Measurements from ENCODE around the gene HIGD1A. TPM values are rescaled to one million over a fixed set of nuclear protein-coding genes. Genes with fewer than 3 reads are reported as not detected.

The HIGD1A gene
- total RNA-seq, 4 donors from 2014 or later: 45.1 to 123 (median 114) TPM

- intact Hi-C loops (cut with DNase I; ENCODE audit: low total_unique reads): no loop called here
- WGBS, 2 donors: 69 to 72% methylated on average over 11 of the region's 11 CpGs
- no peak overlapping the region for H3K4me3 ChIP-seq (ENCODE audit: low read depth, poor library complexity, severe bottlenecking)
- TF ChIP-seq CTCF (IDR thresholded peaks at IDR 0.05): no peak
- no peak for TF ChIP-seq POLR2A (IDR thresholded peaks at IDR 0.05)
- DNase-seq (ENCODE audit: low spot score in 2 of 2): peak in 1 of 2 donors; percentile 84
Measured at GRCh38 chr3:42746455-42747450, 57.5 kb downstream of the HIGD1A start.

GRCh38 chr3:42745776-42746454 is 58.4 kb downstream of the HIGD1A start:
- intact Hi-C loops (cut with DNase I; ENCODE audit: low total_unique reads): no loop called here
- H3K4me3 ChIP-seq (ENCODE audit: low read depth, poor library complexity, severe bottlenecking): no peak overlapping the region
- WGBS, 2 donors: 42 to 45% methylated on average over 8 of the region's 8 CpGs
- peak; percentile 12 to 58 for DNase-seq (ENCODE audit: low spot score in 2 of 2)
- no peak for TF ChIP-seq CTCF (IDR thresholded peaks at IDR 0.05)
- TF ChIP-seq POLR2A (IDR thresholded peaks at IDR 0.05): no peak

DNA sequence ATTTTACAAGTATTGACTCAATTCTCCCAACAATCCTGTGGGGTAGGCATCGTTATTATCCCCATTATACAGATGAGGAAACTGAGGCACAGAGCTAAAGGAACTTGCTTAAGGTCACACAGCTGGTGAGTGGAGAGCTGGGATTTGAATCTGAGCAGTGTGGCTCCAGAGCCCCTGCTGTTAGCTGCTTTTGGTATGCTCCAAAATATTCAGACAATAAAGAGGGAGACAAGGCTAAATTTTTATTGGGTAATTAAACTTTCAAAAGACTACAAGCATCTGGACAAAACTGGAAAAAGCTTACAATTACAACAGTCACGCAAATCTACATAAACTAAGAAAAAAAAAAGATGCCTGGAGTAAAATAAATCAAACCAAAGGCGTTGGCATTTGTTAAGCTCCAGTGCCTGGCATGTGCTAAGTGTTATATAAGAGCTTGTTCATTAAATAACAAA is 59.0 kb downstream of the HIGD1A start:
- DNase-seq (ENCODE audit: low spot score in 2 of 2): peak; percentile 9 to 59
- no peak overlapping the region for H3K4me3 ChIP-seq (ENCODE audit: low read depth, poor library complexity, severe bottlenecking)
- no peak for TF ChIP-seq CTCF (IDR thresholded peaks at IDR 0.05)
- no peak for TF ChIP-seq POLR2A (IDR thresholded peaks at IDR 0.05)
- WGBS, 2 donors: 39 to 41% methylated on average over 3 of the region's 3 CpGs
- intact Hi-C loops (cut with DNase I; ENCODE audit: low total_unique reads): no loop called here

- intact Hi-C loops (cut with DNase I; ENCODE audit: low total_unique reads): no loop called here
- peak; percentile 12 to 77 for DNase-seq (ENCODE audit: low spot score in 2 of 2)
- TF ChIP-seq CTCF (IDR thresholded peaks at IDR 0.05): no peak
- TF ChIP-seq POLR2A (IDR thresholded peaks at IDR 0.05): no peak
- H3K4me3 ChIP-seq (ENCODE audit: low read depth, poor library complexity, severe bottlenecking): no peak overlapping the region
- 86 to 99% methylated on average over 7 of the region's 7 CpGs for WGBS, 2 donors
Measured at GRCh38 chr3:42743204-42743995, 60.9 kb downstream of the HIGD1A start.

- DNase-seq (ENCODE audit: low spot score in 2 of 2): peak; percentile 12 to 74
- intact Hi-C loops (cut with DNase I; ENCODE audit: low total_unique reads): no loop called here
- no peak overlapping the region for H3K4me3 ChIP-seq (ENCODE audit: low read depth, poor library complexity, severe bottlenecking)
- 88 to 90% methylated on average over 9 of the region's 9 CpGs for WGBS, 2 donors
- no peak for TF ChIP-seq CTCF (IDR thresholded peaks at IDR 0.05)
- no peak for TF ChIP-seq POLR2A (IDR thresholded peaks at IDR 0.05)
Measured at GRCh38 chr3:42742688-42743087, 61.6 kb downstream of the HIGD1A start.

Data from lower leg skin (tissue), 4 donors.